ENCODE measurements around the gene NUP42.
A peak's percentile ranks its signal among the peaks of the same experiment; 100 is the strongest.
"Not testable (repeated sequence)": the region's sequence is repeated elsewhere in the genome, so short reads cannot be mapped to it uniquely, and the experiment has no call there.

Gene NUP42, protein sequence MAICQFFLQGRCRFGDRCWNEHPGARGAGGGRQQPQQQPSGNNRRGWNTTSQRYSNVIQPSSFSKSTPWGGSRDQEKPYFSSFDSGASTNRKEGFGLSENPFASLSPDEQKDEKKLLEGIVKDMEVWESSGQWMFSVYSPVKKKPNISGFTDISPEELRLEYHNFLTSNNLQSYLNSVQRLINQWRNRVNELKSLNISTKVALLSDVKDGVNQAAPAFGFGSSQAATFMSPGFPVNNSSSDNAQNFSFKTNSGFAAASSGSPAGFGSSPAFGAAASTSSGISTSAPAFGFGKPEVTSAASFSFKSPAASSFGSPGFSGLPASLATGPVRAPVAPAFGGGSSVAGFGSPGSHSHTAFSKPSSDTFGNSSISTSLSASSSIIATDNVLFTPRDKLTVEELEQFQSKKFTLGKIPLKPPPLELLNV

DNA sequence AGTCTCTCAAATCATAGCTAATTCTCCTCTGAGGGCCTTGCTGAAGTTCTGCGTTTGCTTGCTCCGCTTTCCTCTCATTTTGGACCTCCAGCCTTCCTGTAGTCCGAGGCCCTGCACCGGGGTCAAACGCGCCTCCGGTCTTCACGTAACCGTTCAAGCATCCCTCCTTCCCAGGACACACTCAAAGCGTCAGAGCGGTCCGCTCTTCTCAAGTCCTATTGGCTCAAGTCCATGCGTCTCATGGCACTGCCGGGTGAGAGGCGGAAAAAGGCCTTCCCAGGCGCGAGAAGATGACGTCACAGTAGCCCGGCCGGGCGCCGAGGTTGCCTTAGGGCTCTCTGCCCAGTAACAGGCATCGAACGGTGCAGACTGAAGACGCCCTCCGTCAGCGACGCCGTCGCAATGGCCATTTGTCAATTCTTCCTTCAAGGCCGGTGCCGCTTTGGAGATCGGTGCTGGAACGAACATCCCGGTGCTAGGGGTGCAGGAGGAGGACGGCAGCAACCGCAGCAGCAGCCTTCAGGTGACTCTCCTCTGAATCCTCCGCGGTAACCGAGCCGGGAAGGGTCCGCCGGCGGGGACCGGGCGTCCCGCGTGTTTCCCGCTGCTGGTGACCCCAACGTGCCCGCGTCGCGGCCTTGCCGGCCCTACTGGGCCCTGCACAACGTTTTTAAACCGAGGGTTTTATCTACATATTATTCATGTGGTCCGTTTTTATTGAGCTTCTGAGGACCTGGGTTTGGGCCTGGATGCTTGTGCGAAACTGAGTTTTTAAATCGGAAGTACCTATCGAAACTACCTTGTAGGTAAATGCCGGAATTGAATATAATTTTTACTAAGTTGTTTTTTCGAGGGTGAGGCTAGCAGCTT, at the start of gene NUP42:
Gene NUP42 (plus strand): TSS at position 365 of the 870 bp plus-strand sequence. CDS start 38 bp downstream, at position 403.
- DNase-seq = peak; percentile 99

DNA sequence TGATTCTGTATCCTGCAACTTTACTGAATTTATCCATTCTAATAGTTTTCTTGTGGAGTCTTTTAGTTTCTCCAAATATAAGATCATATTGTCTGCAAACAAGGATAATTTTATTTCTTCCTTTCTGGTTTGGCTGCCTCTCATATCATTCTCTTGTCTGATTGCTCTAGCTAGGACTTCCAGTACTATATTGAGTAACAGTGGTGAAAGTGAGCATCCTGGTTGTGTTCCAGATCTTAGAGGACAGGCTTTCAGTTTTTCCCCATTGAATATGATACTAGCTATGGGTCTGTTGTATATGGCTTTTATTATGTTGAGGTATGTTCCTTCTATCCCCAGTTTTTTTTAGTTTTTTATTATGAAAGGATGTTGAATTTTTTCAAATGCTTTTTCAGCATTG, 48.1 kb upstream of the NUP42 start:
- DNase-seq = no peak

DNA sequence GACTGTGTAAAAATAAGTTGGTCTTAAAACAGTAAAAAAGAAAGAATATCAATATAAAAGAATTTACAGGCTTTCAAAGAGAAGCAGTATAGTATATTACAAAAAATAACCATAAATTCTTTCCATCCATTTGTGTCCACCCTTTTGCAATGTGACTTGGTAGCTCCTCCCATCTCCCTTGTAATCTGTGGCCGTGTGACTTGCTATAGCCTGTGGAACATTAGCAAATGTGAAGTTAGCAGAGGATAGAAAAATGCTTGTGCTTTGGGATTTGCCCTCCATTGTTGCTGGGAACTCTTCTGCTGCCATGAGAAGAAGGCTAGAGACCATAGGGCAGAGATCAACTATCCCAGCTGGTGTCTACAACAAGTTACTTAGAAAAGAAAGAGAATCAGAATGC, 46.1 kb upstream of the NUP42 start:
- no peak for DNase-seq

DNA sequence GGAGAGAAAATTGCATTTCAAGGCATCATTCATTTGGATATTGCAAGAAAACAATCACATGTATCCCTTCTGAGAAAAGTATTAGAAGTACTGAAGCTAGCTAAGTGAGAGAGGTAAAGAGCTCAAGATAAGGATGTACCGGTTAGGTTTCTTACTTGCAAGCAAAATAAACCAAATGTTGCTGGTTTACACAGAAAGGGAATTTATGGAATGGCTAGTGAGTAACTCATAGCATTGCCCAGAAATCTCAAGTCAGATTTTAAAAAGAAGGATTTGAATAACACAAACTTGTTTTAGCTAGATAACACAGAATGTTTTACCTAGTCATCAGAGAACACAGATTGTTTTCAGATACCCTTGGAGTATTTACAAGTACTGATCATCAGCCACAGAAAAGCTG, 45.6 kb upstream of the NUP42 start:
- DNase-seq = no peak

DNA sequence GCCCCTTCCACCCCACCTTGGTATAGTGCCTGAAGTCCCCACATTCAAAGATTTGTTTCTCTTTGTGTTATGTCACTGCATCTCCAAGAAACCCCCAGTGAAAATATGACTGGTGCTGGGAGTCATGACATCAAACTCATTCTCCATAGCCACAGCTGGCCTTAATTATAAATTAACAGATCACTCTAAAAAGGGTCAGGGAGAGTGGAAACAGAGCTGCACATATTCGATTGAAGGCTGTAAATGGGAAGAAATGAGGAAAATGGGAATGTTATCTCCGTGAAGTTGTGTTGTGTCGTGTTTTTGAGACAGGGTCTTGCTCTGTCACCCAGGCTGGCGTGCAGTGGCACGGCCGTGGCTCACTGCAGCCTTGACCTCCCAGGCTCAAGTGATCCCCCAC, 24.2 kb upstream of the NUP42 start:
- DNase-seq = no peak

DNA sequence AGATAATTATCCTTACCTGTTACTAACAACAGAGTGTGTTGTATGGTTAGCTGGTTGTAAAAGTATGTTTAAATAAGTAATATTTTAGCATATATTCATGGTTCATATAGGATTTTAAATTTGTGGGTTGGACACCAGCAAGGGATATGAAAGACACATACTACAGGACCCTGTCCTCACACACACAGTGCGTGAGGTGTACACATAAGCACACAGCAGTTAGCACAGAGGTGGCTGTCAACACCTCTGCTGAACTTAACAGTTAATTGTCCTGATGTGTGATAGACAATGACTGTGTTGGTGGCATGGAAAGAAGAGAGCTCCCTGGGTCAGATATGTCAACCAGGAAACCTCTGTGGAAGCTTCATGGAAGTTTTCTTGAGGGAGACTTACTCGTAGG, 23.3 kb upstream of the NUP42 start:
- no peak for DNase-seq

DNA sequence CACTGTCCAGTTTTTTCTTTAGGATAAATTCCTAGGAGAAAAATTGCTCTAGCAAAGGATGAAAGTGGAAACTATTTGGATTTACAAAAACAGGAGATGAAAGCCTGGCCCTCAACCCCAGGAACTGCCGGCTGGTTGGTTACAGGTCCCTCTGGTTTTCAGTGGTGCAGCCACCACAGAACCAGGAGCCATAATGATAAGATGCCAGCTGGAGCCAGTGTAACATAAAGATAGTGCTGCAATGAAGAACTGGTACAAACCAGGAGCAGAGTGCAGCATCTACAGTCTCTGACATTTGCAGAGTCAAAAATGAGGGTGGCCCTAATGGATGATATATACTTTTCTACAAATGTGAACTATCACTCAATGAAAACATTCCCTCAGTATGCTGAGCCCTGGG, 20.4 kb upstream of the NUP42 start:
- DNase-seq = no peak

DNA sequence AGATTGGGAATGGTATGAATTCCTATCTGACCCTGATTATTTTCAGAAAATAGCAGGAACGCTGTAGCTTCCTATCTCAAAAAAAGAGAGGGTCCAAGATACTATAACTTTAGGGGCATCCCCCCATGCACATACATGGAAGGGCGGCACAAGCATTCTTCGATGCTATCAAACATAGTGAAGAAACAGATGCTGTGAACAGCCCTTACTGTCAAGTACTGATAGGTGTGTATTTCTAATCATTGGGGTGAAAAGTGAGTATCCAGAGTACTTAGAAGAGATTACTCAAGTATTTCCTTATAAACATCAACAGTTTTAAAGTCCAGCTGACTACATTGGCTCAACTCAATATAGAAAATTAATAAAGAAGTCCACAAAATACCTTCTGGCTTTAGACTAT, 17.0 kb upstream of the NUP42 start:
- DNase-seq = no peak

DNA sequence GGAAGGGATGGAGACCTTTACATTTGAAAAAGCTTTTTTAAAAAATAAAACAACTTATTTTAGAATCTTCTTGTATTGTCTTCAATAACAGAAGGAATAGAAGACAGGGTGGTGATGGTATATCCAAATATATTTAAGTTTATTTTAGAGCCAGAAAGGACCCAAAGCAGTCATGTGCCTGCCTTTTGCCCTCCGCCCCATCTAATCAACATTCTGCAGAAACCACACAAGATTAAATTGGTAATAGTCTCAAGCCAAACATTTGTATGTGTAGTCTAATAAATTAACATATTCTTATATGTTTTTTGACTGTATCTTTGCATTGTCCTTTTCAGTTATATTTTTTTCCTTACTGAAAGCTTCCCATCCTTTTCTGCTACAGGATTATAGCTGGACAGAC, 16.5 kb upstream of the NUP42 start:
- no peak for DNase-seq

DNA sequence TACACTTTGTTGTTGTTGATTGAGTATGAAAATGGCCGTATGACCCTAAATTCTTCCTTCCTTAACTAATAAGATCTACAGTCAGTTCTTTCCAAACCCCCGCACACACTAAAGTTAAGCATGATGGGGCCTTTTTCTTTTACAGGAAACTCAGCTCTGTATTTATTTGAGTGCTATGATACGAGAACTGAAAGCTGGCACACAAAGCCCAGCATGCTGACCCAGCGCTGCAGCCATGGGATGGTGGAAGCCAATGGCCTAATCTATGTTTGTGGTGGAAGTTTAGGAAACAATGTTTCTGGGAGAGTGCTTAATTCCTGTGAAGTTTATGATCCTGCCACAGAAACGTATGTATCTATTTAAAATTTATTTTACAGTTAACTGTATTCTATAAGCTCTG, 14.2 kb upstream of the NUP42 start:
- no peak for DNase-seq

DNA sequence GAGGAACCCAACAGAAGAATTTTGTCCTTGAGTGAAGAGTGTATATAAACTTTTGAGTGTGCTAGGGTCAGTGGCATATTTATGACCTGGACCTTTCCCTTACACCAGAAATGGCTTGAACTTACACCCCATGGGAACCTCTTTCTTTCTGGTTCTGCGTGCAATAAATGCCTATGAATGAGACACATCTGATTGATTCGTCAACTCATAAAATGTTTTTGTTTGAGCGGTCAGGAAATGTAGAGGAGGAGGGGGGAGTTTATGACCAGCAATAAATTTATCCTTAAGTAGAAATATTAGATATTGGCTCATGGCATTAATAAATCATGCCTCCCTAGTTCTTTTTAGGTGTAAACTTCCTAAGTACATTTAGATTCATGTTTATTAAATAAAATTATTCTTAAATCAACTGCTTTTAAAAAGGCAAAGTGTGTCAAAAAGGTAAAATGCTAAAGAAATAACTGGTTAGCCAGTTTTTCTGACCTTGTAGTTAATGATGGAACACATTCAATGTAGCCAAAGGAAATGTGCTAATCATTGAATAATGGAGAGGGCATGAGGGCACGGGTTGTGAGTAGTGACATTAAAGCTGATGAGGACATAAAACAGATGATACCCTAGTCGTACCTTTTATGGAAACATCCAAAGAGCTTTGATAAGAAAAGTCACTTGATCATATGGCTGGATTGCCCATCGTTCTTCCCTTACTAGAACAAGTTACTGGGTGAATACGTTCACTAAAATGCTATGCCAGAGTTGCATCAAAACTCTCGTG, 13.6 kb upstream of the NUP42 start:
- no peak for DNase-seq

DNA sequence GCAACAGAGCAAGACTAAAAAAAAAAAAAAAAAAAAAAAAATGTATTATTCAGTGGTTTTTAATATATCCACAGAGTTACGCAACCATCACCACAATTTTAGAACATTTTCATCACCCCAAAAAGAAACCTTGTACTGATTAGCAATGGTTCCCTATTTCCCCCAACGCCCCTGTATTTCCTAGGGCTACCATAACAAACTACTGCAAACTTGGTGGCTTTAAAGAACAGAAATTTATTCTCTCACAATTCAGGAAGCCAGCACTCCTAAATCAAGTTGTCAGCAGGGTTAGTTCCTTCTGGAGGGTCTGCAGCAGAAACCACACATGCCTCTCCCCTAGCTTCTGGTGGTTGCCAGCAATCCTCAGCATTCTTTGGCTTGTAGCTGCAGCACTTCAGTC, 5.9 kb upstream of the NUP42 start:
- DNase-seq = no peak

DNA sequence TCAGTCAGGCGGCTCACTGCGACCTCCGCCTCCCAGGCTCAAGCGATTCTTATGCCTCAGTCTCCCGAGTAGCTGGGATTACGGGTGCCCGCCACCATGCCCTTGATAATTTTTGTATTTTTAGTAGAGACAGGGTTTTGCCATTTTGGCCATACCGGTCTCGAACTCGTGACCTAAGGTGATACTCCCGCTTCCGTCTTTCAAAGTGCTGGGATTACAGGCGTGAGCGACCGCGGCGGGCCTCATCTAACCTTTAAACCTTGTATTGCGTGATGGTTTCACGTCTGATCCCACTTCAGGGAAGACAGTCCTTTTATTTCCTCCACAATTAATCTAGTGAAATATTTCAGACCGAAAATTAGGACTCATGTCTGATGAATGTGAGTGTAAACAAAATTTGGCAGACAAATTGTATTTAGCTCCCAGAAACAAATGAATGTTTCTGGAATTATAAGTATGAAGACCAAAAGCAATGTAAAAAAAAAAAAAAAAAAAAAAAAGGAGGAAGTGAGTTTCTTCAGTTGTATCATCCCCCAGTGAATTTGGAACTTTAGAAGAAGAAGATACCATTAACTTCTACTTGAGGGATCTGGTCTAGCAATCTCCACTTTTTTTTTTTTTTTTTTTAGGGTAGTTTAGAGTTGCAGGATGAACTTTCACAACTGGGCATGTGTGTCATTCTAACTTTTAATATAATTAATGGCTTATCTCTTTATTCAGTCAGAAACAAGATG, 1.6 kb downstream of the NUP42 start:
- no peak for DNase-seq

DNA sequence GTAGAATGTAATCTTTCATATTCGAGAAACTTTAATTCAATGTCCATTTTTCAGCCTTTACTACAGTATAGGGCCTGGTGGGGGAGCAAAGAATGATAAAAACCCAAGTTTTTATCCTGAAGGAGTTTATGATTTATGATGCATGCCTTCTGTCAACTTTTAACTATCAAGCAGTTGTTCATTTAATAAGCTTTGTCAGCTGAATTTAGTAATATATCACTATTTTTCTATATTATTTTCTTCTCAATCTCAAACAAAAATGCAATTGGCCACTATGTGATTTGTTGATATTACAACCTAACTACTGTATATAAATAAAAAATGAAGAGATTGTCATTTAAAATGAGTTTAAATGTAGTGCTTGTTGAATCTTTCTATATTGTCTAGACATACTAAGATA, 2.4 kb downstream of the NUP42 start:
- DNase-seq = no peak

DNA sequence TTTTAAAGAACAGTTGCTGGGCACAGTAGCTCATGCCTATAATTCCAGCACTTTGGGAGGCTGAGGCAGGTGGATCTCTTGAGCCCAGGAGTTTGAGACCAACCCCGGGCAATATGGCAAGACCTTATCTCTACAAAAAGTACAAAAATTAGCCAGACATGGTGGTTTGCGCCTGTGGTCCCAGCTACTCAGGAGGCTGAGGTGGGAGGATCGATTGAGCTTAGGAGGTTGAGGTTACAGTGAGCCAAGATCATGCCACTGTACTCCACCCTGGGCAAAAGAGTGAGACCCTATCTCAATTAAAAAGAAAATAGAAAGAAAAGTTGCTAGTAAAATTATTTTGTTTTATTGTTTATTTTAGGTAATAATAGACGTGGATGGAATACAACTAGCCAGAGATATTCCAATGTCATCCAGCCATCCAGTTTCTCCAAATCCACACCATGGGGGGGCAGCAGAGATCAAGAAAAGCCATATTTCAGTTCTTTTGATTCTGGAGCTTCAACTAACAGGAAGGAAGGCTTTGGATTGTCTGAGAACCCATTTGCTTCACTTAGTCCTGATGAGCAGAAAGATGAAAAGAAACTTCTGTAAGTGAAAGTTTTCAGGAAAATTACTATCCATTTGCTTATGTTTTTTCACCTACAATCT, 3.0 kb downstream of the NUP42 start:
- peak; percentile 53 for DNase-seq

DNA sequence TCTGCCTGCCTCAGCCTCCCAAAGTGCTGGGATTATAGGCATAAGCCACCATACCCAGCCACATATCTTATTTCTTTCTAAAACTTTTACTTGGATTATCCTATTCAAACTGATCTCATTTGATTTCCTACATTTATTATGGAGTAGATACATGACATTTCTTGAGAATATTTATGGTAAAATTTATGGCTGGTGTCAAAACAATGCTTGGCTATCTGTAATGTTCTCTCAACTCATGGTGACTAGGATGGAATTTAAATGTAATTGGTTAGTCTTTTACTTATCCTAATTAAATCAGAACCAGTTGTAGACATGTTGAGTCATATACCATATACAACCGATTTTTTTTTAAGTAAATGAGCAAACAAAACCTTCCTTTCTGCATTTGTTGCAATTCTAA, 4.1 kb downstream of the NUP42 start:
- no peak for DNase-seq

DNA sequence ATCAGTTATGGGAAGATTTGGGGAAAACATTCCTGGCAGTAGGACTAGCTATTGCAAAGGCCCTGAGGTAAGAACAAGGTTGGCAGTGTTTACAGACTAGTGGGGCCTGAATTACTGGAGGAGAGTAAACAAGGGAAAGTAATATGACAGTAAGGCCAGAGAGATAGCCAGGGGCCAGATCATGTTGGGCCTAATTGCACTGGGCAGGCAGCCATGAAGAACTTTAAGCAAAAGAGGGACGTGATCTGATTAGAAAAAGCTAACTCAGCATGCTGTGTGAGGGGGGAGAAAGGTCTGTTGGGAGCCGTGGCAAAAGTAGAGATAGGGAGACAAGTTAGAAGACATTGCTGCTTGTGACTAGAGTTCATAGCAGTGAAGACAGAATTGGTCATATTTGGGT, 9.2 kb downstream of the NUP42 start:
- DNase-seq = no peak

DNA sequence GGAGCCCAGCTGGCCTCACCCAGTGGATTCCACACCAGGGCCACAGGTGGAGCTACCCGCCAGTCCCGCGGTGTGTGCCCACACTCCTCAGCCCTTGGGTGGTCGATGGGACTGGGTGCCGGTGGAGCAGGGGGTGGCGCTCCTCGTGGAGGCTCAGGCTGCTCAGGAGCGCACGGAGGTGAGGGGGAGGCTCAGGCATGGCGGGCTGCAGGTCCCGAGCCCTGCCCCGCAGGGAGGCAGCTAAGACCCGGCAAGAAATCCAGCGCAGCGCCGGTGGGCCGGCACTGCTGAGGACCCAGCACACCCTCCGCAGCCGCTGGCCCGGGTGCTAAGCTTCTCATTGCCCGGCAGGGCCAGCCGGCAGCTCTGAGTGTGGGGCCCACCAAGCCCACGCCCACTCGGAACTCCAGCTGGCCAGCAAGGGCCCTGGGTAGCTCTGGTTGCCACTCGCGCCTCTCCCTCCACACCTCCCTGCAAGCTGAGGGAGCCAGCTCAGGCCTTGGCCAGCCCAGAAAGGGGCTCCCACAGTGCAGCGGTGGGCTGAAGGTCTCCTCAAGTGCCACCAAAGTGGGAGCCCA, 11.9 kb downstream of the NUP42 start:
- DNase-seq = not testable (repeated sequence)

DNA sequence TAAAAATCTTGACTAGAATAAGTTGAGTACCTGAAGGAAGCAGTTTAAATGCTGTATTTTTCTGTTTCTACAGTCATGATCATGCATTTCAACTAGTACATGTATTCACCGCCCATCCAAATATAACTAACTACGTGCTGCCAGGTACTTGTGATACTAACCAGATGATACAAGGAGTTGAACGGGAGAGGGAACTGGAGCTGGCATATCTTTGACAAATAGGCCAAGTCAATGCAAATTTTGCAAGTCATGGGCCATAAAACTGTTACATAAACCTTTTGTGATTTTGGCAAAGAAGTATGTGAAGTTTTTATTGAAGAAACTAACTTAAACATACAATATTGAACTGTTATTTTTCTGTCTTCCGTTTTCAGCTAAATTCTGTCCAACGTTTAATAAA, 14.5 kb downstream of the NUP42 start:
- no peak for DNase-seq

DNA sequence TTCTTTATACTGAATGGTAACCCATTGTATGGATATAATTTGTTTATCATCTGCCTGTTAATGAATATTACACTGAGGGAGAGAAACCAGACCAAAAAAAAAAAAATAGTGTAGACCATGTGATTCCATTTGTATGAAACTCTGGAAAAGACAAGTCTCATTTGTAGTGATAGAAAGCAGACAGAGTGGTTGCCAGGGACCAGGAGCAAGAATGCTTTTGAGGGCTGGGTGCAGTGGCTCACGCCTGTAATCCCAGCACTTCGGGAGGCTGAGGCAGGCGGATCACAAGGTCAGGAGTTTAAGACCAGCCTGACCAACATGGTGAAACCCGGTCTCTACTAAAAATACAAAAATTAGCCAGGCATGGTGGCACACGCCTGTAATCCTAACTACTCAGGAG, 15.9 kb downstream of the NUP42 start:
- not testable (repeated sequence) for DNase-seq

DNA sequence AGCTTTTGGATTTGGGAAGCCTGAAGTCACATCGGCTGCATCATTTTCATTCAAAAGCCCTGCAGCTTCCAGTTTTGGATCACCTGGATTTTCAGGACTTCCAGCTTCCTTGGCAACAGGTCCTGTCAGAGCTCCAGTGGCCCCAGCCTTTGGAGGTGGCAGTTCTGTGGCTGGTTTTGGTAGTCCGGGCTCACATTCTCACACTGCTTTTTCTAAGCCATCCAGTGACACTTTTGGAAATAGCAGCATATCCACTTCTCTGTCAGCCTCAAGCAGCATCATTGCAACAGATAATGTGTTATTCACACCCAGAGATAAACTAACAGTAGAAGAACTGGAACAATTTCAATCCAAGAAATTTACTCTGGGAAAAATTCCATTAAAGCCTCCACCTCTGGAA, 18.5 kb downstream of the NUP42 start:
- DNase-seq = no peak

DNA sequence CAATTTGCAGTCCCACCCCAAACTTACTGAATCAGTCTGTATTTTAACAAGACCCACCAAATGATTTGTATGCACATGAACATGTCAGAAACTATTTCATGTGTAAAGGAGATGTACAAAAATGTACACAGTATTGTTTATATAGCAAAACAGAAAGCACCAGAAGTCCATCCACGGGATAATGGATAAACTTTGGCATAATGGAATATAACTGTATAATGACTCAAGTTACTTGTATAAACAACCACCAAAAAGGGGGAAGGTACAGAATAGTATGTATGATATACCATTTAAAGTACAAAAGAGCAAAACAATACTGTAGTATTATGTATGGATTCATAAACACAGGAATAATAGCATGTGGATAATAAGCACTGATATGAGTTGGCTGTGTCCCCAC, 22.4 kb downstream of the NUP42 start:
- no peak for DNase-seq

Data from COR-L47 (cell line).